Activated T-cell treated with anti-CD3 and anti-CD28 coated beads, Interleukin-2, amount 50 U/mL, for 24 hours (primary cell): ENCODE results near the gene PIK3R5.
"Not testable (repeated sequence)": the region's sequence is repeated elsewhere in the genome, so short reads cannot be mapped to it uniquely, and the experiment has no call there.

Source experiments
- DNase-seq: peaks from one replicate; pipeline ENCODE4 v3.0.0-alpha.2; 2020
- H3K27ac Mint-ChIP-seq: 2 replicates; pipeline ENCODE4 v1.8.0; 2020; ENCODE audit warnings: mild to moderate bottlenecking, mixed read lengths
- H3K27me3 Mint-ChIP-seq: 2 replicates; pipeline ENCODE4 v1.8.0; 2020; ENCODE audit warnings: mixed read lengths
- H3K36me3 Mint-ChIP-seq: 2 replicates; pipeline ENCODE4 v1.8.0; 2020; ENCODE audit warnings: low read depth, mixed read lengths
- H3K4me1 Mint-ChIP-seq: 2 replicates; pipeline ENCODE4 v1.8.0; 2020; ENCODE audit warnings: low read depth, mixed read lengths
- H3K4me3 Mint-ChIP-seq: 2 replicates; pipeline ENCODE4 v1.8.0; 2020; ENCODE audit warnings: mild to moderate bottlenecking, moderate library complexity, mixed read lengths
- H3K9me3 Mint-ChIP-seq: 2 replicates; pipeline ENCODE4 v1.8.0; 2020; ENCODE audit warnings: mixed read lengths

Gene PIK3R5

GRCh38 chr17:8869114-8869815, 96.2 kb downstream of the PIK3R5 start:
- no peak overlapping the region for H3K4me3 Mint-ChIP-seq
- H3K27ac Mint-ChIP-seq, result no peak overlapping the region
- peaks cover 29% of the 10 kb centered on the region for H3K4me1 Mint-ChIP-seq
- no peaks in the 10 kb centered on the region for H3K27me3 Mint-ChIP-seq
- H3K9me3 Mint-ChIP-seq, result no peaks in the 10 kb centered on the region
- no peaks in the 10 kb centered on the region for H3K36me3 Mint-ChIP-seq
- no peak for DNase-seq

GRCh38 chr17:8868529-8868951, 97.0 kb downstream of the PIK3R5 start:
- no peak overlapping the region for H3K4me3 Mint-ChIP-seq
- H3K9me3 Mint-ChIP-seq, result no peaks in the 10 kb centered on the region
- no peaks in the 10 kb centered on the region for H3K36me3 Mint-ChIP-seq
- H3K4me1 Mint-ChIP-seq, result peaks cover 29% of the 10 kb centered on the region
- H3K27me3 Mint-ChIP-seq, result no peaks in the 10 kb centered on the region
- no peak for DNase-seq
- no peak overlapping the region for H3K27ac Mint-ChIP-seq

- no peaks in the 10 kb centered on the region for H3K9me3 Mint-ChIP-seq
- DNase-seq, result no peak
- peaks cover 29% of the 10 kb centered on the region for H3K4me1 Mint-ChIP-seq
- H3K27ac Mint-ChIP-seq, result peak overlapping the region; percentile 15
- no peaks in the 10 kb centered on the region for H3K36me3 Mint-ChIP-seq
- peak overlapping the region; percentile 18 for H3K4me3 Mint-ChIP-seq
- no peaks in the 10 kb centered on the region for H3K27me3 Mint-ChIP-seq
Observed at GRCh38 chr17:8868092-8868491, 97.4 kb downstream of the PIK3R5 start.

- Mint-ChIP-seq H3K27me3 (no peaks in the 10 kb centered on the region), H3K4me1 (peaks cover 31% of the 10 kb centered on the region), H3K36me3 (no peaks in the 10 kb centered on the region), H3K9me3 (no peaks in the 10 kb centered on the region), H3K27ac (peak within 1 kb of the TSS; percentile 50), H3K4me3 (peak within 1 kb of the TSS; percentile 69)
- DNase-seq, result no peak
Observed at GRCh38 chr17:8867361-8867981, 98.0 kb downstream of the PIK3R5 start, which contains the start of gene PIK3R6. Gene PIK3R6 (minus strand): TSS chr17:8867674. CDS start chr17:8849794, 17,880 bp downstream.

- H3K9me3 Mint-ChIP-seq, result no peaks in the 10 kb centered on the region
- H3K27ac Mint-ChIP-seq, result no peak overlapping the region
- DNase-seq, result no peak
- H3K4me3 Mint-ChIP-seq, result no peak overlapping the region
- no peaks in the 10 kb centered on the region for H3K36me3 Mint-ChIP-seq
- peaks cover 45% of the 10 kb centered on the region for H3K4me1 Mint-ChIP-seq
- H3K27me3 Mint-ChIP-seq, result no peaks in the 10 kb centered on the region
Observed at GRCh38 chr17:8865811-8866210, 99.7 kb downstream of the PIK3R5 start.

- Mint-ChIP-seq H3K9me3 (no peaks in the 10 kb centered on the region), H3K36me3 (no peaks in the 10 kb centered on the region), H3K27me3 (no peaks in the 10 kb centered on the region), H3K4me1 (peaks cover 45% of the 10 kb centered on the region), H3K4me3 (no peak overlapping the region), H3K27ac (no peak overlapping the region)
- no peak for DNase-seq
Observed at GRCh38 chr17:8865385-8865784, 100.1 kb downstream of the PIK3R5 start.

GRCh38 chr17:8862213-8863056, 103.1 kb downstream of the PIK3R5 start:
- H3K27me3 Mint-ChIP-seq, result no peaks in the 10 kb centered on the region
- H3K4me1 Mint-ChIP-seq, result peaks cover 48% of the 10 kb centered on the region
- no peaks in the 10 kb centered on the region for H3K9me3 Mint-ChIP-seq
- H3K4me3 Mint-ChIP-seq, result no peak overlapping the region
- H3K36me3 Mint-ChIP-seq, result no peaks in the 10 kb centered on the region
- H3K27ac Mint-ChIP-seq, result no peak overlapping the region
- no peak for DNase-seq

GRCh38 chr17:8861495-8862181, 103.9 kb downstream of the PIK3R5 start:
- Mint-ChIP-seq H3K9me3 (no peaks in the 10 kb centered on the region), H3K4me1 (peaks cover 48% of the 10 kb centered on the region), H3K4me3 (no peak overlapping the region), H3K27ac (peak overlapping the region; percentile 31), H3K27me3 (no peaks in the 10 kb centered on the region), H3K36me3 (no peaks in the 10 kb centered on the region)
- DNase-seq, result no peak

GRCh38 chr17:8859804-8860430, 105.6 kb downstream of the PIK3R5 start:
- Mint-ChIP-seq H3K4me3 (no peak overlapping the region), H3K36me3 (no peaks in the 10 kb centered on the region), H3K27ac (peak overlapping the region; percentile 89), H3K9me3 (no peaks in the 10 kb centered on the region), H3K4me1 (peaks cover 60% of the 10 kb centered on the region), H3K27me3 (no peaks in the 10 kb centered on the region)
- DNase-seq, result no peak

- Mint-ChIP-seq H3K4me1 (peaks cover 60% of the 10 kb centered on the region), H3K27me3 (no peaks in the 10 kb centered on the region), H3K9me3 (no peaks in the 10 kb centered on the region), H3K27ac (peak overlapping the region; percentile 89), H3K4me3 (no peak overlapping the region), H3K36me3 (no peaks in the 10 kb centered on the region)
- no peak for DNase-seq
Observed at GRCh38 chr17:8859027-8859803, 106.3 kb downstream of the PIK3R5 start.

- Mint-ChIP-seq H3K36me3 (no peaks in the 10 kb centered on the region), H3K27ac (peak overlapping the region; percentile 90), H3K4me1 (peaks cover 60% of the 10 kb centered on the region), H3K4me3 (peak overlapping the region; percentile 62), H3K9me3 (no peaks in the 10 kb centered on the region), H3K27me3 (no peaks in the 10 kb centered on the region)
- DNase-seq, result no peak
Observed at GRCh38 chr17:8857919-8858318, 107.6 kb downstream of the PIK3R5 start.

- DNase-seq, result no peak
- H3K27ac Mint-ChIP-seq, result peak overlapping the region; percentile 90
- H3K4me1 Mint-ChIP-seq, result peaks cover 54% of the 10 kb centered on the region
- H3K36me3 Mint-ChIP-seq, result no peaks in the 10 kb centered on the region
- H3K9me3 Mint-ChIP-seq, result no peaks in the 10 kb centered on the region
- H3K27me3 Mint-ChIP-seq, result no peaks in the 10 kb centered on the region
- H3K4me3 Mint-ChIP-seq, result no peak overlapping the region
Observed at GRCh38 chr17:8856869-8857575, 108.5 kb downstream of the PIK3R5 start.

- H3K4me3 Mint-ChIP-seq, H3K27me3 Mint-ChIP-seq, H3K36me3 Mint-ChIP-seq, DNase-seq, H3K9me3 Mint-ChIP-seq, H3K27ac Mint-ChIP-seq: not testable (repeated sequence)
- peaks cover 45% of the 10 kb centered on the region for H3K4me1 Mint-ChIP-seq
Observed at GRCh38 chr17:8856205-8856603, 109.3 kb downstream of the PIK3R5 start.
